ENCODE measurements around the gene MYL12B. TPM values are rescaled to one million over a fixed set of nuclear protein-coding genes. Genes with fewer than 3 reads are reported as not detected.

The MYL12B gene
- total RNA-seq, 2 experiments from 2014 or later = 234 to 235 TPM

- Mint-ChIP-seq H3K27ac (peak overlapping the region; percentile 92), H3K9me3 (no peaks in the 10 kb centered on the region), H3K4me1 (peaks cover 53% of the 10 kb centered on the region), H3K4me3 (peak overlapping the region; percentile 83), H3K36me3 (peaks cover 36% of the 10 kb centered on the region), H3K27me3 (no peaks in the 10 kb centered on the region)
- DNase-seq = no peak
Measured at GRCh38 chr18:3248658-3249359, 13.1 kb upstream of the MYL12B start.

GRCh38 chr18:3250237-3251107 is 11.5 kb upstream of the MYL12B start:
- H3K4me3 Mint-ChIP-seq = peak overlapping the region; percentile 83

DNA sequence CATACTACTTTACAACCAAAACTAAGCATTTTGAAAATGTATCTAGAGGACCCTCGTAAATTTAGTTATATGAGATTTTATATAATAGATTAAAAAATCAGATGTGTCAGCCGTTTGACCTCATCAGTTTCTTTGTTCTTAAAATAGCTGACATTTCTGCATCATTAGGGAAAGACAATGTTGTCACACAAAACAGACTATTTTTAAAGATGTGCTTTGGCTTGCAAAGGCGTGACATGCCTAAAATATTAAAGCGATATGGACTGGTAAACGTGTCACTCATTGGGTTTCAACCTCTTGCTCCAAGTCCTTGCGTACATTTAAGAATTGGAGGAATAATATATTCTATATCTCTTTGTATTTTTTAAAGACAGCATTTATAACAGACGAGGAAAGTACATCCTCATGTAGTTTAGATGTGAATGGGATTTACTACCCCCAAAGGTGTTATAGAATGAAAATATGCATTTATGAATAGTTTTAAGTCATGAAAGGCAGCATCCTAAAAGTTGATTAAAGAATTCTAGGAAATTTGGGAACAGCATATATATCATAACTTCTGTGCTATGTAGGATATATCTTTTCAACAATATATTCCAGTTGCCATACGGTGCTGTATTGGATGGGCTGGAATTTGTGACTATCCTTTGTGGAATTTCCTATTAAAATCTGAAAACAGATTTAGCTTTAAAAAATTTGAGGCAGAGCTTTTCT is 10.5 kb upstream of the MYL12B start:
- Mint-ChIP-seq H3K27me3 (no peaks in the 10 kb centered on the region), H3K27ac (peak overlapping the region; percentile 80), H3K4me3 (peak overlapping the region; percentile 63), H3K4me1 (peaks cover 55% of the 10 kb centered on the region), H3K36me3 (peaks cover 55% of the 10 kb centered on the region), H3K9me3 (no peaks in the 10 kb centered on the region)
- no peak for DNase-seq

More at GRCh38 chr18:3250237-3251107, 11.5 kb upstream of the MYL12B start:
- H3K36me3 Mint-ChIP-seq = peaks cover 48% of the 10 kb centered on the region
- peak overlapping the region; percentile 90 for H3K27ac Mint-ChIP-seq
- H3K27me3 Mint-ChIP-seq = no peaks in the 10 kb centered on the region
- no peaks in the 10 kb centered on the region for H3K9me3 Mint-ChIP-seq
- peaks cover 54% of the 10 kb centered on the region for H3K4me1 Mint-ChIP-seq
- no peak for DNase-seq

DNA sequence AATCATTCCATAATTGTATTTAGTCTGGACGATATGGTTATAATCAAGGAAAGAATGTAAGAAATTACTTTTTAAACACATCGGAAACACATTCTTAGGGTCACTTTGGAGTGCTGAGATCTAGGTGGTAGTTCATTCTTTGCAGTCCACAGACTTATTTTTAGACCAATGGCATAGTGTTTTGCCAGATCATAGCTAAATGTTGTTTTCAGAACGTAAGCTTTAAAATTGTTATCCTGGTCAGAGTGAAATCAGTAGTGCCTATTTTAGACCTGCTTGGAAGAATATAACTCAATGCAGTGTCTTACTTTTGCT is 10.0 kb upstream of the MYL12B start:
- Mint-ChIP-seq H3K9me3 (no peaks in the 10 kb centered on the region), H3K36me3 (peaks cover 59% of the 10 kb centered on the region), H3K27ac (peak overlapping the region; percentile 80), H3K4me3 (peak overlapping the region; percentile 63), H3K27me3 (no peaks in the 10 kb centered on the region), H3K4me1 (peaks cover 58% of the 10 kb centered on the region)
- DNase-seq = no peak

DNA sequence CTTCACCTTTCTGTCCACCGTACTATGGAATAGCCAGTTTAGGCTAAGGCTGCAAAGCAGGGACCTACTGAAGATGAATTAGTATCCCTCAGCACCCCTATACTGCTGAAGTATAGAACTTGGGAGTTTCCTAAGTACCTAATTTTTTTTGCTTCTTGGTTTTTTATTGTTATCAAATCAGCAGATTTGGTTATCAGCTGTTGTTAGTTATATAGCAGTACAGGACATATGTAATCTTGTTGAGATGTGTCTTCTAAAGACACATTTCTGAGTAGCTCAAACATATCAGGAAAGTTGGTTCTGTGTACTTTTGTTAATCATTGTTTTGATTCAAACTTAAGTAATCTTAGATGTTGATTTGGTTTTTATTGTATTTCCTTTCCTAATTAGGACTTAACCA is 9.1 kb upstream of the MYL12B start:
- no peak for DNase-seq
- H3K27ac Mint-ChIP-seq = peak overlapping the region; percentile 74
- H3K4me1 Mint-ChIP-seq = peaks cover 66% of the 10 kb centered on the region
- no peak overlapping the region for H3K4me3 Mint-ChIP-seq
- H3K36me3 Mint-ChIP-seq = peaks cover 69% of the 10 kb centered on the region
- H3K27me3 Mint-ChIP-seq = no peaks in the 10 kb centered on the region
- H3K9me3 Mint-ChIP-seq = no peaks in the 10 kb centered on the region

DNA sequence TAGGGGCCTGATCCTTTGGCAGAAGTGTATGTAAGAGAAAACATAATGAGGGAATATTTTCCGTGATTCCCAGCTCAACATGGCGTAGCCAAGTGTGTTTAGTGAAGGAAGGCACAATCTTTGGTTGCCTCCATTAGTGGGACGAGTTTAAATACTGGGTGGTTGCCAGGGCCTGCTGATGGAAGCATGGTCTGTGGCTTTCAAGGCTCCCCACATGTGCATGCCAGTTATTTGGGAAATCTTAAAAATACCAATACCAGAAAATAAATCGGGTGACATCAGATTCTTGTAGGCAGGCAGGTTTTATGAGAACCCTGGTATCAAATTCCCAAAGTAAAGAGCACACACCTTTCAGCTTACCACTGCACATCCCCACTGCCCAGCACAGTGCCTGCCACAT is 7.2 kb upstream of the MYL12B start:
- Mint-ChIP-seq H3K4me3 (no peak overlapping the region), H3K9me3 (no peaks in the 10 kb centered on the region), H3K4me1 (peaks cover 77% of the 10 kb centered on the region), H3K27me3 (no peaks in the 10 kb centered on the region), H3K36me3 (peaks cover 64% of the 10 kb centered on the region), H3K27ac (peak overlapping the region; percentile 77)
- DNase-seq = no peak

GRCh38 chr18:3255611-3256165 is 6.2 kb upstream of the MYL12B start:
- H3K27me3 Mint-ChIP-seq = no peaks in the 10 kb centered on the region
- peaks cover 76% of the 10 kb centered on the region for H3K4me1 Mint-ChIP-seq
- peaks cover 58% of the 10 kb centered on the region for H3K36me3 Mint-ChIP-seq
- peak overlapping the region; percentile 77 for H3K27ac Mint-ChIP-seq
- H3K4me3 Mint-ChIP-seq = no peak overlapping the region
- no peaks in the 10 kb centered on the region for H3K9me3 Mint-ChIP-seq
- DNase-seq = no peak

DNA sequence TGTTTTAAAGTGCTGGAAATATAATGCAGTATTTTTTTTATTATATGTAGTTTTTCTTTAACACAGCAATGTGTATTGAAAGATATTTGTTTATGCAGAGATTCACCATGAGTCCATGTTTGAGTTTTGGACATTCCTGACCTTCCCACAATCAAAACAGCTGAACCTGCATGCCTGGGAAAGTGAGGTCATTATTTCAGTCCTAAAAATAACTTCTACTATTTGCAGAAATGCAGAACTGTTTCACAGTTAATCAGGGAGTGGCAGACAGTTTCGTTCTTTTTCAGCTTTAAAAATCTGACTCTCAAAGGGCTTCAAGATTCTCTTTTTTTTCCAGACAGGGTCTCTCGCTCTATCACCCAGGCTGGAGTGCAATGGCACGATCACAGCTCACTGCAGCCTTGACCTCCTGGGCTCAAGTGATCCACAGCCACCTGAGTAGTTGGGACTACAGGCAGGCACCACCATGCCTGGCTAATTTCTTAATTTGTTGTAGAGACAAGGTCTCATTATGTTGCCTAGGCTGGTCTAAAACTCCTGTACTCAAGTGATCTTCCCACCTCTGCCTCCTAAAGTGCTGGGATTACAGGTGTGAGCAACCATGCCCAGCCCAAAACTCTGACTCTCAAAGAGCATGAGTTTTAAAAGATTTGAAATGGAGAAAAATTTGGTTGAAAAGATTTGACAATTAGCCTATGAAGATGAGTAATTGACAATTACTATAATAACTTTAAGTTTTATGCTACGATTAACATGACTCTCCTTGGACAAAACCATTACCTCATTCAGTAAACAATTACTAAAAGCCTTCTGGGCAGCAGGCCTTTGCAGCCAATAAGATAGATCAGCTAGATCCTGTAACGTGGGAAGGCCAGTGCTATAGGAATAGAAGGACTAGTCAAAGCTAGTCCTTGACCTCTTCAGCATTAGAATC is 5.0 kb upstream of the MYL12B start:
- no peak overlapping the region for H3K4me3 Mint-ChIP-seq
- no peak for DNase-seq
- peak overlapping the region; percentile 80 for H3K27ac Mint-ChIP-seq
- H3K27me3 Mint-ChIP-seq = no peaks in the 10 kb centered on the region
- H3K4me1 Mint-ChIP-seq = peaks cover 71% of the 10 kb centered on the region
- H3K36me3 Mint-ChIP-seq = peaks cover 58% of the 10 kb centered on the region
- no peaks in the 10 kb centered on the region for H3K9me3 Mint-ChIP-seq

DNA sequence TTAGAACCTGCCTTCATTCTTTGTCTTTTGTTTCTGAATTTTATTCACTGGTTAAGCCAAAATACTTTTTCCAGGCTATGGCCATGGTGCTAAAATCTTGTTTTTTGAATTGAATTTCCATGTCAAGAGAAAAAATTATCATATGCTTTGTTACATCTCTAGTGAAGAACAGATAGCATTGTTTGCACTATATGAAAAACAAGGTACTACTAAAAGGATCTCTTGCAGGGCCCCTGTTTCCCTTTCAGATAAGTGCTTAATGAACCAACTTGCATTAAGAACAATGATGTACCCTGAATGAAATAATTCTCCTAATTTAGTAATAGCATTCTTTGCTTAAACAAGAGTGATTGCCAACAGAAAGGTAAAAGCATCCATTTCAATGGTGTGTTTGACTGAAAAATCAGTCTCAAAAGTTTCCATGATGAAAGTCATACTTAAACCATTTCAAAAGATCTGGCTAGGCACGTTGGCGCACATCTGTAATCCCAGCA is 4.3 kb upstream of the MYL12B start:
- Mint-ChIP-seq H3K27me3 (no peaks in the 10 kb centered on the region), H3K9me3 (no peaks in the 10 kb centered on the region), H3K4me3 (no peak overlapping the region), H3K4me1 (peaks cover 65% of the 10 kb centered on the region), H3K36me3 (peaks cover 59% of the 10 kb centered on the region), H3K27ac (peak overlapping the region; percentile 34)
- no peak for DNase-seq

DNA sequence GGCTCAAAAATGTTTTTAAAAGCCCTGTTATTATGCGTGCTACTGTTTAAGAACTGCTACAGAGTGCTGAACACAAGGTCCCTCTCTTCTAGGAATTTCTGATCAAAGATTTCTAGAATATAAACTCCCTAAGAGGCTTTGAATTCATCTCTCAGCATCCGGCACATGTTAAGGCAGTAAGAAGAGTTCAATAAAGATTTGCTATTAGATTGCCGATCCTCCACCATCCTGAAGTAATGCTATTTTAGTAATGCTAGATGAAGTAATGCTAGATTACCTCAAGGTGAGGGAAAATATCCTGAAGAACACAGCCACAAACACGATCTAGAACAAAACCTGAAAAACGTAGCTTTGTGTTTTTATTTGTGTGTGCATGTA is 949 bp upstream of the MYL12B start:
- Mint-ChIP-seq H3K4me3 (peak overlapping the region; percentile 97), H3K4me1 (peaks cover 62% of the 10 kb centered on the region), H3K27me3 (no peaks in the 10 kb centered on the region), H3K9me3 (no peaks in the 10 kb centered on the region), H3K27ac (peak overlapping the region; percentile 99), H3K36me3 (peaks cover 45% of the 10 kb centered on the region)
- DNase-seq = no peak

- H3K4me1 Mint-ChIP-seq = peaks cover 63% of the 10 kb centered on the region
- H3K9me3 Mint-ChIP-seq = no peaks in the 10 kb centered on the region
- H3K36me3 Mint-ChIP-seq = peaks cover 36% of the 10 kb centered on the region
- peak; percentile 45 for DNase-seq
- H3K27ac Mint-ChIP-seq = peak overlapping the region; percentile 99
- H3K27me3 Mint-ChIP-seq = no peaks in the 10 kb centered on the region
- peak overlapping the region; percentile 97 for H3K4me3 Mint-ChIP-seq
Measured at GRCh38 chr18:3262234-3263131, 550 bp downstream of the MYL12B start.

DNA sequence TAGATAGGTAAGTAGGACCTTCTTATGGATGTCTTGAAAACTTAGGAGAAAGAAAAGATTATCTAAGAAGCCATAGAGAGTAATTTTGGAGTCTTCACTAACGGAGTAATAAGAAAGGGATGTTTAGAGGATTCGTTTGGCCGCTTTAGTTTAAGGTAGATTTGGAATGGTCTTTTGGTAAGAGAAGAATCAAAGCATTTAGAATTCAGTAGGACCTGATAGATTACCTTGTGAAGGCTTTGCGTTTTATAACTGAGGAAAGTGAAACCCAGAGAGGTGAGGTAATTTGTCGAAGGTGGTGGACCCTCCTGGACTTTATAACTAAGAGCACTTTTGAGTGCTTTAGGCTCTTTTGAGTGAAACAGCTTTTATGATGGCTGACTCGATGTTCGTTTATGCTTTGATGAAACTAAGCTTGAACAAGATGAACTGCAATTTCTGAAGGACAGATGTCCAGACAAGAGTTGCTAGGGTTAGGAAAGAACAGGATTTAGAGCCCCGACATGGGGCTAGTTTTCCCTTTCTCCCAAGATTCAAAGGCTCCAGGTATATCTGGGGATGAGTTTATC is 1.3 kb downstream of the MYL12B start:
- peak overlapping the region; percentile 88 for H3K27ac Mint-ChIP-seq
- H3K4me3 Mint-ChIP-seq = peak overlapping the region; percentile 88
- H3K9me3 Mint-ChIP-seq = no peaks in the 10 kb centered on the region
- H3K27me3 Mint-ChIP-seq = no peaks in the 10 kb centered on the region
- DNase-seq = no peak
- H3K4me1 Mint-ChIP-seq = peaks cover 62% of the 10 kb centered on the region
- H3K36me3 Mint-ChIP-seq = peaks cover 29% of the 10 kb centered on the region

DNA sequence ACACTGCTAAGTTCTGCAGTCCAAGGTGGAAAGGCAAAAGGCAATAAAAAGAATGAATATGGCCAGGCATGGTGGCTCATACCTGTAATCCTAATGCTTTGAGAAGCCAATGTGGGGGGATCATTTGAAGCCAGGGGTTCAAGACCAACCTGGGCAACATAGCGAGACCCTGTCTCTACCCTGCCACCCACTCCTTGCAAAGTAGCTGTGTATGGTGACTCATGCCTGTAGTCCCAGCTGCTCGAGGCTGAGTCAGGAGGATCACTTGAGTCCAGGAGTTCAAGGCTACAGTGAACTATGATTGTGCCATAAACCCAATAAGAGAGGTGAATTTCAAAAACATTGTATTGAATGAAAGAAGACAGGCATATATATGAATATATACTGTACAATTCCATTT is 2.4 kb downstream of the MYL12B start:
- Mint-ChIP-seq H3K9me3 (peaks cover 2% of the 10 kb centered on the region), H3K27ac (peak overlapping the region; percentile 18), H3K27me3 (no peaks in the 10 kb centered on the region), H3K4me3 (peak overlapping the region; percentile 44), H3K4me1 (peaks cover 66% of the 10 kb centered on the region), H3K36me3 (peaks cover 28% of the 10 kb centered on the region)
- DNase-seq = no peak

All from activated naive CD8-positive, alpha-beta T cell treated with anti-CD3 and anti-CD28 coated beads for 36 hours (primary cell).